GM20431 (cell line): Measurements from ENCODE around the gene COL28A1.

Experiments
- in situ Hi-C: fragments of 300-500 bp; cut with MseI, MboI; formaldehyde crosslinking; loops from one replicate; pipeline ENCODE4 v1.15.0; 2020; ENCODE audit warnings: low sequenced_read_pairs; ENCODE audit not compliant: unreplicated experiment

Gene COL28A1

DNA sequence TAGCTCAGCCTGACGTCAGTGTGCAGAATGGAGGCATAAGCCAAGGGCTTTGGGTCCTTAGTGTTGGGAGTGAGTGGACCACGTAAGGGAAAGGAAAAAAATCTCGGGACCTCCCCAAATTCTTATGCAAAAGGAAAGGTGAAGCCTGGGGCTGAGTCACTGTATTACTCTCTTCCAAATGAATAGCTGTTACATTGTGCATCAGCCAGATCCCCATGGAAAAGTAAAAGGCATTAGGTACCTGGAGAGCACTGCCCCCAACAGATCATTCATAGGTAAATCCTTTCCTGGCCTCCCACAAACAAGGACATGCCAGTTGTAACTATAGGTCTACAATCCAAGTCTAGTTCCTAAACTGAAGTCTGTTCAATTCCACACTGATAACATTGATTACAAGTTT, 182.8 kb downstream of the COL28A1 start:
- in situ Hi-C loops = no loop called here

DNA sequence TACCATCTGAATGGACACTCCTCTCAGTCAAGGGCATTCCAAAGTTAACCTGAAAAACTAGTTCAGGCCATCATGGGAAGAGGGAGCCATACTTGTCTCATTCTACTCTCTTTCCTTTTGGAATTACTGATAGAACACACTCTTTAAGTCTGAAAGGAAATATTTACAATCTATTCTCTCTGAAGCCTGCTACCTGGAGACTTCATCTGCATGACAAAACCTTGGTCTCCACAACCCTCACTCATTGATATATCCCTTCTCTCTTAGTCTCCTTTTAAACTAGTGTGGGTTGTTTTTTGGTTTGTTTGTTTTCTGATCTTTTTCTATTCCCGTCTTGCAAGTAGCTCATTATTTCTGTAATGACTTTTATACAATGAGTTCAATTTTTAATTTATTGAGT, 183.8 kb downstream of the COL28A1 start:
- in situ Hi-C loops = no loop called here

DNA sequence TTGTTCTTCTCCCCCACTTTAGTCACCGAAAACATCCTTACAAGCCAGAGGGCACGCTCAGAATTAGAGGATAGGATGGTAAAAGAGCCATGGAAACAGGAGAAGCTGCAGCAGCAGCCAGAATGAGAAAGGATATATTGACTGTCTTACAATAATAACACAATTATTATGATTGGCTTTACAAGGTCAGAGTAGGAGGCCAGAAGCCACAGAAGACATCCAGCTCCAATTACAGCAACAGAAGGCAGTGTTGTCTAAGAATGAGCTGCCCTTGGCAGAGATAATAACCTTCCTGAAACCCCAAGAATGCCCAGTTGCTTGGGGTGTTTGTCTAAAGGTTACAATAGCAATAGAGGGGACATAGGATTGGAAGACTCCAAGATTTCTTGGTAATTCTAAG, 184.5 kb downstream of the COL28A1 start:
- in situ Hi-C loops = no loop called here

- in situ Hi-C loops = no loop called here
Observed at GRCh38 chr7:7349156-7349555, 186.5 kb downstream of the COL28A1 start.

- in situ Hi-C loops = no loop called here
Observed at GRCh38 chr7:7347045-7347444, 188.6 kb downstream of the COL28A1 start.

- in situ Hi-C loops = no loop called here
Observed at GRCh38 chr7:7344583-7344982, 191.1 kb downstream of the COL28A1 start.

- in situ Hi-C loops = no loop called here
Observed at GRCh38 chr7:7335909-7336308, 199.8 kb downstream of the COL28A1 start.

GRCh38 chr7:7335215-7335614, 200.5 kb downstream of the COL28A1 start:
- in situ Hi-C loops = no loop called here

GRCh38 chr7:7333610-7334009, 202.1 kb downstream of the COL28A1 start:
- in situ Hi-C loops = no loop called here

GRCh38 chr7:7331523-7331922, 204.2 kb downstream of the COL28A1 start:
- in situ Hi-C loops = no loop called here

- in situ Hi-C loops = no loop called here
Observed at GRCh38 chr7:7330997-7331396, 204.7 kb downstream of the COL28A1 start.

- in situ Hi-C loops = no loop called here
Observed at GRCh38 chr7:7329326-7329725, 206.3 kb downstream of the COL28A1 start.

DNA sequence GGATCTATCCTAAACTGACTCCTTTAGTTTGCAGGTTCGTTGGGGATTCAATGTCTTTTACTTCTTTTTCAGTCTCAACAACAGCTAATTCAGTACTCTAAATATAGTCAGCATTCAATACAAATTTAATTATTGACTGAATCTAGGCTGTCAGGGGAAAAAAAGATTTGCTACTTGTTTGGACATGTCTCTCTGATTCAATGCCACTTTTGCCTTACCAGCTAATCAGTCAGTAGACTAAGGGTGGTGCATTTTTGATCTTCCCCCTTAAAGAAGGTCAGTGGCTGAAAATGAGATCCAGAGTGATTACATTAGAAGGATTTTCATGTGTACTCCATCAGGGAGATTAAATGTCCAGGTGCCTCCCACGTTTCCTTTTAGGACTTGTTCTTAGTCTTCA, 208.2 kb downstream of the COL28A1 start:
- in situ Hi-C loops = no loop called here

DNA sequence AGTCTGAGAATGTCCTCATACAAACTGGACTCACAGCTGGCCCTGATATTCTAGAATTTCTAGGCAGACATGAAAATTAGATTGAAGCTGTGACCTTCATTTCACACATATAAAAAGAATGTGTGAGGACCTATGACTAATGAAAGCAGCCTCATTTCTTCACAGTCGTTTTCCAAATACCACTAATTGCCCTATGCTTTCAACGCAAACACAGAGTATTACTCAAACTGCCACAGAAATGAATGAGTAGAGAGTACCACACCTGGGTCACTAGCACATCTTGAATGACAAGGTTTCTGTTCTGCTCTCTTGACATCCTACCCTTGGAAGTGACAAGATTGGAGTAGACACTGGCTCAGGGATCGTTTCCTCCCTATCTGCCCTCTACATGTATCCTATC, 211.0 kb downstream of the COL28A1 start:
- in situ Hi-C loops = no loop called here

DNA sequence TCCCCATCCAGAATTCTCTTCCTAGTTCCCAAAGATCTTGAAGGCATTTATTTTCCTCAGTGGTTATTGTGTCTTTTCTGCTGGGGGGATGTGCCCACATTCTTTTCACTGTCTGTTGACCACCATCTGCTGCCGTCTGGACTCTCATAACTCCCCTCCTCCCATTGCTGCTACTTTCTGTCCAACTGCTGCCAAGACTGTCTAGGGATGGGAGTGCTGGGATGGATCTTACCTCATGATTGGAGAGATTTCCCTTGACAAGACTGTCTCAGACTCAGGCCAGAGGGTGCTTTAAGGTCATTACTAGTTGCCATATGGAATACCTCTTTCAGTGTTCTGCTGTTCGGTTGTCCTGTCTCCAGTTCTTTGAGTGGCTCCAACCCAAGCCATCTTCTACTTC, 211.8 kb downstream of the COL28A1 start:
- in situ Hi-C loops = no loop called here

GRCh38 chr7:7323352-7323751, 212.3 kb downstream of the COL28A1 start:
- in situ Hi-C loops = no loop called here

- in situ Hi-C loops = no loop called here
Observed at GRCh38 chr7:7321681-7322080, 214.0 kb downstream of the COL28A1 start.

DNA sequence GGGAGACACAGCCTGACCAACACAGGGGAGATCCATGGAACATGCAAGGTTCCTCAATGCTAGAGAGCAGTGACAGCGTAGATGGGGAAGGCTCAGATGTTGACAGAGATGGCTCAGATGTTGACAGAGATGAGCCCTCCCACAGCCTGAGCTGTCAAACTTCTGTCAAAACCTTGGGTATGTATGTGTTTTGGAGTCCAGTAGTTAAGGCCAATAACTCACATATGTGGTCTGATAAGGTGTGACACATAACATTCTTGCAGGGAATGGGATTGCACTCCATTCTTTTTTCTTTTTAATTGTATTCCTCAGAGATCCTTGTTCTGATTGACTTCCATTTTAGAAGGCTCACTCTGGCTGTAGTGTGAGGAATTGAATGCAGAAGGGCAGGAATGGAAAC, 217.1 kb downstream of the COL28A1 start:
- in situ Hi-C loops = no loop called here

DNA sequence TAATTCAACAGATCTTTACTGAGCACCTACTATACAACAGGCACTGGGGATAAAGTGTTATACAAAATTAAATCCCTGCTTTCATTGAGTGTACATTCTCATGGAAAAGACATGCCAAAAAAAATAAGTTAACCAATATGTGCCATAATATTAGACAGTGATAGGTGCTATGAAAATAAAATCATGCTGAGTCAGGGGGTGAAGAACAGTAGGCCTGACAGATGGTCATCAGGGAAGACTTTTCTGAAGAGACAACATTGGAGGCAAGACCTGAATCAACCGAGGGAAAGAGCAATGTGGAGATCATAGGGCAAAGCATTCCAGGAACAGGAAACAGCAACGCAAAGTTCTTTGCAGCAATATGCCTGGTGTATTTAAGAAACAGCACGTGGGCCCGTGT, 217.8 kb downstream of the COL28A1 start:
- in situ Hi-C loops = no loop called here

DNA sequence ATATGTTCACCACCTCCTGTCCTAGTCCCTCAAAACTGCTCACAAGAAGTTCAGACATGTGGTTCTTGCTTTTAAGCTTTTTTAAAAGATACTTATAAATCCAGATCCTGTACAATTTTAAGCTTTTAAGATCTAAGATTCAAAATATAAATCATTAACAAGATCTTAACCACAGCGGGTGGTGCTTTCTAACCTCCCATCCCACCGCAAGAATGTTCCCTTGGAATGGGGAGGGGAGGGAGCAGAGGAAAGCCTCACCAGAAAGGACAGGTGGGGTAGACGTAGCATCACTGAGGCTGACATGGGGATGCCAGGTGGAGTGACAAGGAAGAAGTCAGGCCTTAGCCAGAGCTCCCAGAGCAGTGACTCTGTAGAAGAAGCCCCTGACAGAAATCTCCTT, 219.8 kb downstream of the COL28A1 start:
- in situ Hi-C loops = no loop called here

- in situ Hi-C loops = no loop called here
Observed at GRCh38 chr7:7312323-7312722, 223.3 kb downstream of the COL28A1 start.

DNA sequence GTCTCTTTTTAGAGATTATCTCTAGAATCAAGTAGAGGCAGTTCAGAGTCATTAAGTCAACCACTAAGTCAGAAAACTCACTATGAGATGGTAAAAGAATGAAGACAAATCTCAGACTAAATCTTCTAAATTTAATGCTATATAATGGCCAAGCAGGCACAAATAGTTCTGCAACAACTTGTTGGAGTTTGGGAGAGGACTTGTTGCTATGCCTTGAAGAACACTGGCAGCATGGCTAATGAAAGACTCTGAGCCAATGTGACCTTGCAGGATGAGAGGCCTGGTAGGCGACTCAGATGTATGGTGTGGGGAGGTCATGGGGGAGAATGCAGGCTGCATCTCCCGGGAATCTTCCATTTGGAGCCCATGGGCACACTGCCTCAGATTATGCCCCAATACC, 224.7 kb downstream of the COL28A1 start:
- in situ Hi-C loops = no loop called here

DNA sequence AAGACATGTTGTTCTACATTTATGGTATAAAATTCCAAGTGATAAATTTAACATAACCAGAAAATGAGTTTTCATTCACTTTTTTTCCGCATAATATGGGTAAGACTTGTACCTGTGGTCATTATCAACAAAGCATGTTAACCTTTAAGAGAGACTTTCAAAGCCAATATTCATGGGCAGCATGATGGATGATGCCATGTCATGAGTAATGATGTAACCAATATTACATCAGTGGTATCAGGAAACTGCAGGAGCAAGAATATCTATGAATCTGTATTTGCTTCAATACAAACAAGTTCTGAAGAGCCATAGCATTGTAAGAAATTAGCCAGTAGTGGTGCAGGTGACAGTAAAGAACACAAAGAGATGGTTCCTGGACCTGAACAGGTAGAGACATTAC, 226.5 kb downstream of the COL28A1 start:
- in situ Hi-C loops = no loop called here
